Prostate gland (tissue), 2 donors: ENCODE measurements around the gene ZNF20. TPM values are rescaled to one million over a fixed set of nuclear protein-coding genes. Genes with fewer than 3 reads are reported as not detected.

Experiments used
- DNase-seq: peaks from one replicate; pipeline ENCODE4 v3.0.0-alpha.2; 2019; ENCODE audit warnings: low spot score
- H3K27ac ChIP-seq, 2 donors: fragments of 200-600 bp; sonication (generic); 2 replicates each; pipeline ENCODE4 v1.5.1; 2017 to 2019
- H3K27me3 ChIP-seq: fragments of 200-600 bp; sonication (generic); replicated peaks from 2 replicates; pipeline ENCODE4 v1.5.1; 2019; ENCODE audit not compliant: insufficient read depth
- H3K36me3 ChIP-seq, 2 donors: fragments of 200-600 bp; sonication (generic); 1 replicate in 1 of 2; 2 replicates in 1 of 2; pipeline versions ENCODE4 v1.5.1 to v1.8.1; 2017 to 2019
- H3K4me1 ChIP-seq: fragments of 200-600 bp; sonication (generic); replicated peaks from 2 replicates; pipeline ENCODE4 v1.5.1; 2019
- H3K4me3 ChIP-seq, 2 donors: fragments of 200-600 bp; sonication (generic); 2 replicates each; pipeline ENCODE4 v1.5.1; 2017 to 2019
- H3K9me3 ChIP-seq: fragments of 200-600 bp; sonication (generic); 2 replicates; pipeline ENCODE4 v1.5.1; 2017
- CTCF ChIP-seq, 4 experiments: fragments of 200-600 bp in 2 of 4; fragments of 450-650 bp in 2 of 4; sonication (generic) in 2 of 4; IDR thresholded peaks; 1 replicate in 3 of 4; 2 replicates in 1 of 4; pipeline ENCODE4 v1.5.1; 2016 to 2019; ENCODE audit warnings: antibody characterized with exemption in 4 of 4, mild to moderate bottlenecking in 2 of 4, moderate library complexity in 2 of 4
- POLR2A ChIP-seq: fragments of 450-650 bp; IDR thresholded peaks from one replicate; pipeline ENCODE4 v1.6.1; 2016; ENCODE audit warnings: antibody characterized with exemption, mild to moderate bottlenecking
- POLR2AphosphoS5 ChIP-seq: sonication (generic); formaldehyde crosslinking; IDR thresholded peaks from one replicate; pipeline ENCODE4 v1.6.1; 2017; ENCODE audit warnings: antibody characterized with exemption
- WGBS: methylation state at CpG from one replicate; pipeline ENCODE4 v1.1.5; 2018; 5-methylcytosine and 5-hydroxymethylcytosine counted together
- intact Hi-C: fragments of 100-400 bp; cut with DNase I; formaldehyde crosslinking; loops from one replicate; pipeline ENCODE4 v1.14.2; 2022
- total RNA-seq, 2 donors: library from RNA; depleted of rRNA; stranded (reverse); fragments of >200 nt; gene quantifications; one replicate each; pipeline ENCODE4 v1.1.0, GENCODE V29; 2016

The ZNF20 gene
- total RNA-seq, 2 donors from 2014 or later: 6.0 TPM; not detected in 1

- DNase-seq: no peak
- 8% methylated on average over 11 of the region's 11 CpGs for WGBS
- H3K4me3 ChIP-seq: peak overlapping the region; percentile 68 to 93
- no peaks in the 10 kb centered on the region for H3K9me3 ChIP-seq
- peak overlapping the region; percentile 73 to 78 for H3K27ac ChIP-seq
- H3K27me3 ChIP-seq: no peaks in the 10 kb centered on the region
- H3K36me3 ChIP-seq: no peaks in the 10 kb centered on the region
- no peaks in the 10 kb centered on the region for H3K4me1 ChIP-seq
- intact Hi-C loops: no loop called here
- no peak for TF ChIP-seq POLR2A
- no peak for TF ChIP-seq POLR2AphosphoS5
- no peak for TF ChIP-seq CTCF (IDR thresholded peaks at IDR 0.05)
Observed at GRCh38 chr19:12155324-12155860, 15.2 kb upstream of the ZNF20 start.

GRCh38 chr19:12145348-12145747 is 5.2 kb upstream of the ZNF20 start:
- no peak overlapping the region for H3K27ac ChIP-seq
- TF ChIP-seq CTCF (IDR thresholded peaks at IDR 0.05) (no peak), POLR2AphosphoS5 (no peak), POLR2A (no peak)
- no peak overlapping the region for H3K4me3 ChIP-seq
- H3K27me3 ChIP-seq: no peaks in the 10 kb centered on the region
- H3K36me3 ChIP-seq: peaks cover 0 to 6% of the 10 kb centered on the region in 2 donors
- intact Hi-C loops: loop anchor here (10.0 kb wide), 1 partner anchor 181 kb away; the partner anchor contains the start of gene ZNF763
- no peak for DNase-seq
- H3K9me3 ChIP-seq: no peaks in the 10 kb centered on the region
- 88% methylated on average over 8 of the region's 8 CpGs for WGBS
- peaks cover 6% of the 10 kb centered on the region for H3K4me1 ChIP-seq

GRCh38 chr19:12141405-12141736 is 1.2 kb upstream of the ZNF20 start:
- peaks cover 11% of the 10 kb centered on the region for H3K4me1 ChIP-seq
- peak overlapping the region in 1 of 2 donors; percentile 81 for H3K27ac ChIP-seq
- 66% methylated on average over 10 of the region's 10 CpGs for WGBS
- no peak overlapping the region for H3K4me3 ChIP-seq
- H3K36me3 ChIP-seq: peaks cover 0 to 6% of the 10 kb centered on the region in 2 donors
- DNase-seq: no peak
- H3K27me3 ChIP-seq: no peaks in the 10 kb centered on the region
- no peaks in the 10 kb centered on the region for H3K9me3 ChIP-seq
- intact Hi-C loops: loop anchor here (2.0 to 10.0 kb wide), 4 partner anchors 51 to 344 kb away; partner anchors contain the start of genes ZNF491 and ZNF763
- no peak for TF ChIP-seq CTCF (IDR thresholded peaks at IDR 0.05)

GRCh38 chr19:12140545-12141404 is 625 bp upstream of the ZNF20 start:
- Histone ChIP-seq H3K9me3 (no peaks in the 10 kb centered on the region), H3K4me3 (peak overlapping the region; percentile 67 to 88), H3K27me3 (no peaks in the 10 kb centered on the region), H3K4me1 (peaks cover 11% of the 10 kb centered on the region), H3K27ac (peak overlapping the region; percentile 81 to 89), H3K36me3 (peaks cover 0 to 4% of the 10 kb centered on the region in 2 donors)
- intact Hi-C loops: loop anchor here (2.0 to 10.0 kb wide), 4 partner anchors 50 to 343 kb away; partner anchors contain the start of genes ZNF491 and ZNF763
- TF ChIP-seq POLR2AphosphoS5 (peak; percentile 87), CTCF (IDR thresholded peaks at IDR 0.05) (peak; percentile 81 to 97 (median 95)), POLR2A (no peak)
- DNase-seq: peak; percentile 87
- WGBS: 8% methylated on average over 17 of the region's 17 CpGs
